ENCODE data around the gene SMARCA5. TPM values are rescaled to one million over a fixed set of nuclear protein-coding genes. Genes with fewer than 3 reads are reported as not detected.

SMARCA5 gene
- total RNA-seq, 1 donor from 2014 or later = 49.8 TPM

DNA sequence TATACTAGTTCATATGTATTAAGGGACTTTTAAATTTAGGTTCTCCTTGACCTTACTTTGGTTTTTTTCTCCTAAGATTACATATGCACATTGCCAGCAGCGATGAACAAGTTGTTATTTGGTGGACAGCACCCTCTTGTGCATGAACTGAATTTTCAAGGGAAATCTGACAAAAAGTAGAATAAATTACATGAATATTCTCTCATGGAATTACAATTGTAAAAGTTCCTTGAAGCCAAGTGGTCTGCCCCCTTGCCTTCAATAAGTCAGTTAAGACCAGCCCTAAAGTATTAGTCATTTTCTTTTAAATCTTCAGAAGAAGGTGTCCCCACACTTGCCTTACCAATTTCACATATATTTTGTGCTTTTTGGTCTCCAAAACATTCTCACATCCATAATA is 30.7 kb upstream of the SMARCA5 start:
- TF ChIP-seq, protein P1, sequence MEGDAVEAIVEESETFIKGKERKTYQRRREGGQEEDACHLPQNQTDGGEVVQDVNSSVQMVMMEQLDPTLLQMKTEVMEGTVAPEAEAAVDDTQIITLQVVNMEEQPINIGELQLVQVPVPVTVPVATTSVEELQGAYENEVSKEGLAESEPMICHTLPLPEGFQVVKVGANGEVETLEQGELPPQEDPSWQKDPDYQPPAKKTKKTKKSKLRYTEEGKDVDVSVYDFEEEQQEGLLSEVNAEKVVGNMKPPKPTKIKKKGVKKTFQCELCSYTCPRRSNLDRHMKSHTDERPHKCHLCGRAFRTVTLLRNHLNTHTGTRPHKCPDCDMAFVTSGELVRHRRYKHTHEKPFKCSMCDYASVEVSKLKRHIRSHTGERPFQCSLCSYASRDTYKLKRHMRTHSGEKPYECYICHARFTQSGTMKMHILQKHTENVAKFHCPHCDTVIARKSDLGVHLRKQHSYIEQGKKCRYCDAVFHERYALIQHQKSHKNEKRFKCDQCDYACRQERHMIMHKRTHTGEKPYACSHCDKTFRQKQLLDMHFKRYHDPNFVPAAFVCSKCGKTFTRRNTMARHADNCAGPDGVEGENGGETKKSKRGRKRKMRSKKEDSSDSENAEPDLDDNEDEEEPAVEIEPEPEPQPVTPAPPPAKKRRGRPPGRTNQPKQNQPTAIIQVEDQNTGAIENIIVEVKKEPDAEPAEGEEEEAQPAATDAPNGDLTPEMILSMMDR (IDR thresholded peaks at IDR 0.05) = no peak
- H3K36me3 Mint-ChIP-seq (ENCODE audit: low read depth) = no peaks in the 10 kb centered on the region
- ATAC-seq (ENCODE audit: low read depth) = no peak
- no peaks in the 10 kb centered on the region for H3K9me3 Mint-ChIP-seq
- intact Hi-C loops (cut with micrococcal nuclease) = loop anchor here (1.0 to 2.0 kb wide), 7 partner anchors 84 to 1130 kb away; partner anchors contain the start of gene GAB1
- ChIA-PET POLR2A (no interaction called here), CTCF (interaction anchor here (1.0 to 2.5 kb wide), 2 partner anchors 107 to 280 kb away, joined by 3 to 14 read pairs; no protein-coding TSS in a partner anchor)
- peaks cover 6% of the 10 kb centered on the region for H3K27me3 Mint-ChIP-seq
- no peak overlapping the region for H3K4me3 Mint-ChIP-seq
- H3K4me1 Mint-ChIP-seq = no peaks in the 10 kb centered on the region
- no peak for DNase-seq
- no peak overlapping the region for H3K27ac Mint-ChIP-seq

DNA sequence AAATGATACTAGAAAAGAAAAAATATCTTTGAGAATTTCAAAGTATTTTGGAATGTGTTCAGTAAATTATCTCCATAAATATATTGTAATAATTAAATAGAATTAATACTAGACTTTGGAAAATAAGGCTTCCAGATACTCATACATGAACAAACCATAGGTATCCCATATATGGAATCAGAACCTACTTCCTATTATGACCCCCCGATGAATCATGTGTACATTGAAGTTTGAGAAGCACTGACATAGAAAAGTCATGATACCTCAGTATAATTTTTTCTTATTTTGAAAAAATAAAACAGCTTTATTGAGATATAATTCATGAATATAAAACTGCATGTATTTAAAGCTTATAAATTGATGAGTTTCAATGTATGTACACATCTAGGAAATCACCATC is 27.2 kb upstream of the SMARCA5 start:
- Mint-ChIP-seq H3K27me3 (peaks cover 8% of the 10 kb centered on the region), H3K27ac (no peak overlapping the region), H3K9me3 (no peaks in the 10 kb centered on the region), H3K36me3 (ENCODE audit: low read depth) (no peaks in the 10 kb centered on the region), H3K4me3 (no peak overlapping the region), H3K4me1 (no peaks in the 10 kb centered on the region)
- no peak for ATAC-seq (ENCODE audit: low read depth)
- DNase-seq = no peak
- ChIA-PET POLR2A (no interaction called here), CTCF (no interaction called here)
- intact Hi-C loops (cut with micrococcal nuclease) = no loop called here
- TF ChIP-seq, protein P1 (IDR thresholded peaks at IDR 0.05) = no peak

DNA sequence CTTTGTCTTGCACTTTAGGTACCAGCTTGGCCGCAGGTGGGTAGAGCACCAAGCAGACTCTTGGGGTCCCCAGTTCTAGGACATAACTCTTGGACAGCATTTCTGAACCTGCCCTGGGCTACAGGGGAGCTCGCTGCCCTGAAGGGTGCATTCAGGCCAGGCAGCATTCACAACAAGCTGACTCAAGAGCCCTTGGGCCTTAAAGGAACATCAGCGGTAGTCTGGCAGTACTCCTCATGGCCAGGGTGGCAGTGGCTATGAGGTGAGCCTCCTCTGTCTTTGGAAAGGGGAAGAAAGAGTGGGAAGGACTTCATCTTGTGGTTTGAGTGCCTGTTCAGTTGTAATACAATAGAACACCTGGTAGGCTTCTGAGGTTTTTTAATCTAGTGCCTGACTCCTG is 24.8 kb upstream of the SMARCA5 start:
- no peak for DNase-seq
- Mint-ChIP-seq H3K36me3 (ENCODE audit: low read depth) (no peaks in the 10 kb centered on the region), H3K4me1 (no peaks in the 10 kb centered on the region), H3K4me3 (no peak overlapping the region), H3K27ac (no peak overlapping the region), H3K27me3 (peaks cover 8% of the 10 kb centered on the region), H3K9me3 (no peaks in the 10 kb centered on the region)
- CTCF ChIA-PET = no interaction called here
- POLR2A ChIA-PET = no interaction called here
- no peak for ATAC-seq (ENCODE audit: low read depth)
- intact Hi-C loops (cut with micrococcal nuclease) = no loop called here
- TF ChIP-seq, protein P1 (IDR thresholded peaks at IDR 0.05) = no peak

DNA sequence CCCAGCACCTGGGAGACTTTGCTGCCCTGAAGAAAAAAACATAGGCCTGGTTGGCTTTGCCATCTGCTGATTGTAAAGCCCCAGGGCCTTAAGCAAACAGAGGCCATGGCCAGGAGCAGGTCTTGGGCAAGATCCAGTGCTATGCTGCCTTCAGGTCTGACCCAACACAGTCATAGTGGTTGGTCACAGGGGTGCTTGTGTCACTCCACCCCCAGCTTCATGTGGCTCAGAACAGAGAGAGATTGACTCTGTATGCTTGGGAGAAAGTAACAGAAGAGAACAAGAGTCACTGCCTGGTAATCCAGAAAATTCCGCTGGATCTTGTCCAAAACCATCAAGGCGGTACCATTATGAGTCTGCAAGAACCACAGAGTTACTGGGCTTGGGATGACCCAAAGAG is 24.4 kb upstream of the SMARCA5 start:
- Mint-ChIP-seq H3K4me3 (no peak overlapping the region), H3K27me3 (peaks cover 8% of the 10 kb centered on the region), H3K36me3 (ENCODE audit: low read depth) (no peaks in the 10 kb centered on the region), H3K27ac (no peak overlapping the region), H3K9me3 (no peaks in the 10 kb centered on the region), H3K4me1 (no peaks in the 10 kb centered on the region)
- TF ChIP-seq, protein P1 (IDR thresholded peaks at IDR 0.05) = no peak
- intact Hi-C loops (cut with micrococcal nuclease) = no loop called here
- ATAC-seq (ENCODE audit: low read depth) (no peak), DNase-seq (no peak)
- POLR2A ChIA-PET = no interaction called here
- CTCF ChIA-PET = no interaction called here

DNA sequence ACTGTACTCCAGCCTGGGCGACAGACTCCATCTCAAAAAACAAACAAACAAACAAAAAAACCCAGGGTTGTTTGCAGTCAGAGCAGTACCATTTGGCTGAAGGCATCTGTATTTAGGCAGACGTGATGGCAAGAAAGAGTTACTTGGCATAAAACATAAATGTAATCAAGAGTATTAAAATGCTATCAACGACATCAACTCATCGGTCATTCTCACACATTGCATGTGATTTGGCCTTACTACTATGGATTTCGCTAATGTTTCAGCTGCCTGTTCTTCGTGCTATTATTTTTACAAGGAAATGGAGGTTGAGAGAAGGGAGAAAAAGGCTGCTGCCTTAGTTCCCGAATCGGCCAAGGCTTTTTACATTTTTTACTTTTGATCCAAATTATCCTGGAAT is 15.5 kb upstream of the SMARCA5 start:
- Mint-ChIP-seq H3K4me1 (no peaks in the 10 kb centered on the region), H3K4me3 (no peak overlapping the region), H3K27ac (no peak overlapping the region), H3K9me3 (peaks cover 2% of the 10 kb centered on the region), H3K27me3 (no peaks in the 10 kb centered on the region), H3K36me3 (ENCODE audit: low read depth) (no peaks in the 10 kb centered on the region)
- TF ChIP-seq, protein P1 (IDR thresholded peaks at IDR 0.05) = no peak
- intact Hi-C loops (cut with micrococcal nuclease) = no loop called here
- ChIA-PET POLR2A (no interaction called here), CTCF (interaction anchor here (0.5 kb wide), 1 partner anchor 714 kb away, joined by 3 read pairs; no protein-coding TSS in a partner anchor)
- ATAC-seq (ENCODE audit: low read depth) (no peak), DNase-seq (no peak)

Measured in activated B cell treated with CpG ODN at 0.5 μM for 24 hours (primary cell).